ENCODE measurements around the gene MFN2. TPM values are rescaled to one million over a fixed set of nuclear protein-coding genes. Genes with fewer than 3 reads are reported as not detected.

The MFN2 gene
- total and polyA plus RNA-seq, 2 of the 8 experiments (the other 6 are each of a cell fraction or from before 2014, with no cell fraction given) = 34.0 to 62.5 TPM

- TF ChIP-seq ZNF274 (IDR thresholded peaks at IDR 0.05; ENCODE audit: borderline replicate concordance, extremely low read depth, low read length) = no peak
- no peak for TF ChIP-seq HDAC2 (IDR thresholded peaks at IDR 0.05; ENCODE audit: borderline replicate concordance in 1 of 2, low read depth in 2 of 2, low read length in 2 of 2)
- TF ChIP-seq GABPA (IDR thresholded peaks at IDR 0.05; ENCODE audit: borderline replicate concordance, insufficient read depth, low read length) = no peak
- no peak for TF ChIP-seq TBP (IDR thresholded peaks at IDR 0.05; ENCODE audit: low read depth, low read length)
- TF ChIP-seq RBBP5 (IDR thresholded peaks at IDR 0.05; ENCODE audit: borderline replicate concordance, low read depth, low read length) = no peak
Measured at GRCh38 chr1:11960715-11961114, 19.5 kb upstream of the MFN2 start (continued).

Measured in H1 (cell line).